AG04449 (cell line): ENCODE measurements around the gene TPTE.
"Not testable (repeated sequence)": the region's sequence is repeated elsewhere in the genome, so short reads cannot be mapped to it uniquely, and the experiment has no call there.

ENCODE experiments used
- CTCF ChIA-PET: fragments of 350-600 bp; formaldehyde crosslinking; extraction: SDS; loops from one replicate; lab custom pipeline; 2021; ENCODE audit warnings: antibody characterized with exemption; lab: Yijun Ruan, JAX
- POLR2A ChIA-PET: fragments of 400-600, 350-600 bp; formaldehyde crosslinking; extraction: SDS; loops from one replicate; lab custom pipeline; 2020; ENCODE audit warnings: antibody characterized with exemption, inconsistent platforms; lab: Yijun Ruan, JAX
- DNase-seq: peaks from one replicate; pipeline ENCODE4 v3.0.0-alpha.2; 2010; ENCODE audit warnings: low read depth, low spot score
- H3K4me3 ChIP-seq: 2 replicates; pipeline ENCODE4 v1.5.1; 2011; ENCODE audit warnings: low read depth, mild to moderate bottlenecking, control low read depth, low read length
- CTCF ChIP-seq: IDR thresholded peaks from one replicate; pipeline ENCODE4 v1.5.1; 2011; ENCODE audit warnings: mild to moderate bottlenecking, moderate library complexity, low read length, control low read depth, inconsistent platforms; ENCODE audit not compliant: insufficient read depth; ENCODE audit errors: missing control alignments

The TPTE gene

GRCh38 chr21:10640446-10640845 is 119.1 kb downstream of the TPTE start:
- ChIA-PET POLR2A (no interaction called here), CTCF (no interaction called here)
- H3K4me3 ChIP-seq, result no peak overlapping the region
- no peak for TF ChIP-seq CTCF
- no peak for DNase-seq

- no peak for DNase-seq
- no peak overlapping the region for H3K4me3 ChIP-seq
- ChIA-PET CTCF (no interaction called here), POLR2A (no interaction called here)
- no peak for TF ChIP-seq CTCF
Observed at GRCh38 chr21:10641107-10641506, 119.7 kb downstream of the TPTE start.

- CTCF ChIA-PET, DNase-seq, POLR2A ChIA-PET, H3K4me3 ChIP-seq: not testable (repeated sequence)
Observed at GRCh38 chr21:10645667-10646066, 124.3 kb downstream of the TPTE start.

GRCh38 chr21:10649350-10650149 is 128.2 kb downstream of the TPTE start:
- CTCF ChIA-PET, result not testable (repeated sequence)

GRCh38 chr21:10650297-10650696 is 128.9 kb downstream of the TPTE start:
- H3K4me3 ChIP-seq, CTCF ChIA-PET, POLR2A ChIA-PET, DNase-seq: not testable (repeated sequence)

More at GRCh38 chr21:10649350-10650149, 128.2 kb downstream of the TPTE start:
- H3K4me3 ChIP-seq, POLR2A ChIA-PET, DNase-seq: not testable (repeated sequence)
